ENCODE measurements around the gene MAPKAPK3. TPM values are rescaled to one million over a fixed set of nuclear protein-coding genes. Genes with fewer than 3 reads are reported as not detected.

Gene MAPKAPK3
- total RNA-seq, 4 donors from 2014 or later: 25.4 to 54.6 (median 41.0) TPM

DNA sequence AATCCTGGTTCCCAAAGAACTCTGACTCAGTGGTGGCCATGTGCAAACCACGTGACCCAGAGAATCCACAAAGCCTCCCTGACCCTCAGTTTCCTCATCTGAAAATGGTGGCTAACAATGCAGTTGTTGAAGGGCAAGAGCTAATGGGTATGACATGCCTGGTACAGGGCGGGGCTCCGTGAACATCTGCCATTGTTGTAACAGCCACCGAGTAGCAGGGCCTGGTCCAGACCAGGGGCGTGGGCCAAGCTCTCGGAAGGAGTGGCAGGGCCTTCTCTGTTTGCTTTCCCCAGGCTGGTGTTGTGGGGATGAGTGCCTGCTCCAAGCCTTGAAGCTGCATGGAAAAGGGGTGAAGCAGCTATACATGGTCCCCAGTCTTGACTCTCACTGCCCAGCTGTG is 13.4 kb downstream of the MAPKAPK3 start:
- ATAC-seq (ENCODE audit: low FRiP score) (no peak), DNase-seq (ENCODE audit: low spot score) (no peak)
- TF ChIP-seq, protein P1, sequence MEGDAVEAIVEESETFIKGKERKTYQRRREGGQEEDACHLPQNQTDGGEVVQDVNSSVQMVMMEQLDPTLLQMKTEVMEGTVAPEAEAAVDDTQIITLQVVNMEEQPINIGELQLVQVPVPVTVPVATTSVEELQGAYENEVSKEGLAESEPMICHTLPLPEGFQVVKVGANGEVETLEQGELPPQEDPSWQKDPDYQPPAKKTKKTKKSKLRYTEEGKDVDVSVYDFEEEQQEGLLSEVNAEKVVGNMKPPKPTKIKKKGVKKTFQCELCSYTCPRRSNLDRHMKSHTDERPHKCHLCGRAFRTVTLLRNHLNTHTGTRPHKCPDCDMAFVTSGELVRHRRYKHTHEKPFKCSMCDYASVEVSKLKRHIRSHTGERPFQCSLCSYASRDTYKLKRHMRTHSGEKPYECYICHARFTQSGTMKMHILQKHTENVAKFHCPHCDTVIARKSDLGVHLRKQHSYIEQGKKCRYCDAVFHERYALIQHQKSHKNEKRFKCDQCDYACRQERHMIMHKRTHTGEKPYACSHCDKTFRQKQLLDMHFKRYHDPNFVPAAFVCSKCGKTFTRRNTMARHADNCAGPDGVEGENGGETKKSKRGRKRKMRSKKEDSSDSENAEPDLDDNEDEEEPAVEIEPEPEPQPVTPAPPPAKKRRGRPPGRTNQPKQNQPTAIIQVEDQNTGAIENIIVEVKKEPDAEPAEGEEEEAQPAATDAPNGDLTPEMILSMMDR (IDR thresholded peaks at IDR 0.05): no peak

DNA sequence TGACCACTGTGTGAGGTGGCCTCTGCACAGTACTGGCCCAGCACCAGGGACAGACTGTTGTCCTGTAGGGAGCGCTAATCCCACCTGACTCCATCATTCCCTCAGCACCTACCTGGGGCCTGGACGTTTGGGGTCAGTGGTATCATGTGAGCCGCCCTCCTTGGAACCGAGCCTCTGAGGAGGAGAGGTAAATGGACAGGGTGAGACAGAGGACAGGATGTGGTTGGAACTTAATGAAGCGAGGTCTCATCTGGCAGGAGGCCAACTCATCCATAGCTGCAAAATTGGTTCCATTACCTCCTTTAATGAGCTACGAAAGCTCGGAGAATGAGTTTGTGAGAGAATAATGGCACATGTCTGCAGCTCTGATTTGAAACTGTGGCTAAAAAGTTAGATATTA is 13.9 kb downstream of the MAPKAPK3 start:
- ATAC-seq (ENCODE audit: low FRiP score): no peak
- DNase-seq (ENCODE audit: low spot score): no peak
- TF ChIP-seq, protein P1 (IDR thresholded peaks at IDR 0.05): no peak

DNA sequence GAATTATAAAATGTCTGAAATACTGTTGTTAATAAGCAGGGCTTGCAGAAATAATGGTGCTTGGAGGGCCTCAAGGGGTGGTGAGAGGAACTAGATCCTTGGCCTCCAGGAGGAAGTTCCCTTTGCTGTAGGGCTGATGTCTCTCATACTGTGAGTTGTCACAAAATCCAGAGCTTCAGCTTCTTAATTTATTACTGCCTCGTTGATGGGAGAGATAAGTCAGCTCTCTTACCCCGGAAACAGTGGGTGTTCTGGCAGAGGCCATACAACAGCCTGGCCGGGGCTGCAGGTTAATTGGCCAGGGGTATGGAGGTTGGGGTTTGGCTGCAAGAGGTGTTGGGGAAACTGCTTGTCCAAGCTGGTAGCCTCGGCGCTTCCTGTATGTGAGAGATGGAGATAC is 15.5 kb downstream of the MAPKAPK3 start:
- TF ChIP-seq, protein P1 (IDR thresholded peaks at IDR 0.05): no peak
- ATAC-seq (ENCODE audit: low FRiP score): no peak
- no peak for DNase-seq (ENCODE audit: low spot score)

DNA sequence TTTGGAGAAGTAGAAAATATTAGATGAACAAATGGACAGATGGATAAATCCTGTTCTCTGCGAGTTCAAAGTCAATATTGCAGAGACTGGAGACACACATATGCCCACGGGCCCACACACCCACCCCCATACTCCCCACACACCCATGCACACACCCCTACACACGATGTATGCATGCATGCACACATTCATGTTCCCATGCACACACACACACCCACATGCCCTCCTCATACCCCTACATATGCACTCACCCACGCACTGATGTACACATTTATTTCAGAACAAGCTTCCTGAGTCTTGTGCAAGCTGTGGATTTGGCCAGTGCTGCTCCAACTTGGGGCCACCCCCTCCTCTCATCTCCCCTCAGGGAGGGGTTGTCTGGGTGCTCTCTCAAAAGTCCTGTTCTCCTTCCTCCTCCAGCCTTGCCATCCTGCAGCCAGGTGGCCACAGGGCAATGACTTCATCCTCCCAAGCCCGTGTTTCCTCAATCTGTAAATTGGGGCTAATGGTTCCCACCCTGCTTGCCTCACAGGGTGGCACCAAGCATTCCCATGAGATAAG is 16.4 kb downstream of the MAPKAPK3 start:
- TF ChIP-seq, protein P1 (IDR thresholded peaks at IDR 0.05): no peak
- DNase-seq (ENCODE audit: low spot score) (no peak), ATAC-seq (ENCODE audit: low FRiP score) (no peak)

DNA sequence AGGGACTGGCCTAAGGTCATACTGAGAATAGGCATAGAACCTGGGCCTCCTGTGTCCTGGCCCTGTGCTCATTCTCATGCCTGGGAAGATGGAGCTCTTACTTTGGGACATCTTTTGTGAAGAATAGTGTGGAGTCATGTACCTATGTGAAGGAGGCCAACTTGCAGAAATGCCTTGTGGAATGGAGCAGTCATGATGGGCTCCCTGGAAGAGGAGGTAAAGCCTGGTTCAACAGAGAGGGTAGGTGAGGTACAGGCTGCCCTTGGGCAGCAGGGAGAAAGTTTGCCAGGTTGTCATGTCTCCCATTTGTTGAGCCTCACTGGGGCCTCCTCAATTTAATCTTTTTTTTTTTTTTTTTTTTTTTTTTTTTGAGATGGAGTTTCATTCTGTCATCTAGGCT is 18.1 kb downstream of the MAPKAPK3 start:
- no peak for DNase-seq (ENCODE audit: low spot score)
- TF ChIP-seq, protein P1 (IDR thresholded peaks at IDR 0.05): no peak
- no peak for ATAC-seq (ENCODE audit: low FRiP score)

DNA sequence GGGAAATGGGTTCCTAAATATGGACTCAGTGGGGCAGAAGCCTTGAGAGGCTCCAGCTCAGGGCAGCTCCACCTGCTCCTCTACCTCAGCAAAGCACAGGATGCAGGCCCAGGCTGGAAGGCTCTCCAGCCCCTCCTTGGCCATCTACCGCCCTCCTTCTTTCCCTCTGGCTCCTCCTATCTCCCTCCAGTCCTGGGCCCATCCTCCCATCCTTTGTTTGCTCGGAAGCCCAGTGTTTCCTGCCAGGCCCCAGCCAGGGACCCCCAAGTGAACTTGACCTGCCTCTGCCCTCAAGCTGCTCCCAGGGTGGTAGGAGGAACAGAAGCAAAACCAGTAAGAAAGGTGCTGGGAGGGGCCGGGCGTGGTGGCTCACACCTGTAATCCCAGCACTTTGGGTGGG is 20.1 kb downstream of the MAPKAPK3 start:
- no peak for DNase-seq (ENCODE audit: low spot score)
- TF ChIP-seq, protein P1 (IDR thresholded peaks at IDR 0.05): no peak
- ATAC-seq (ENCODE audit: low FRiP score): no peak

DNA sequence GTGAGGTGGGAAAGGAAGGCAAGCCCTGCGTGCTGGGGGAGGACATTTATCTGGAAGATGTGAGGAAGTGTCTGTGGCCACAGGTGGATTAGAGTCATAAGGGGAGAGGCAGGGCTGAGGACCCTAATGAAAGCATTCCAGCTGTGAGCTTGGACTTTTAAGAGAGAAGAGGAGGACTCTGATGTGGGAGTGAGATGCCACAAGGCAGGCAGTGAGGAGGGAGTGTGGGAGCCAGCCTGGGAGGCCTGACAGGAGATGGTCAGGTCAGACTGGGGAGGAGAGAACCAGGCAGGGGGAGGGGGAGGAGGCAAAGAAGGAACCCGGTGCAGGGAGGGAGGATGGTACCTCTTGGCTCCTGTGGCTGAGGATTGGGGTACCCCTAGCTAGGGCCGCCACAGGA is 21.0 kb downstream of the MAPKAPK3 start:
- TF ChIP-seq, protein P1 (IDR thresholded peaks at IDR 0.05): no peak
- ATAC-seq (ENCODE audit: low FRiP score) (no peak), DNase-seq (ENCODE audit: low spot score) (no peak)
